Measurements from ENCODE around the gene CASQ2. TPM values are rescaled to one million over a fixed set of nuclear protein-coding genes. Genes with fewer than 3 reads are reported as not detected.

CASQ2 gene
- total and polyA plus RNA-seq, 12 donors, result 0.14 to 4.1 (median 0.34) TPM; not detected in 2

DNA sequence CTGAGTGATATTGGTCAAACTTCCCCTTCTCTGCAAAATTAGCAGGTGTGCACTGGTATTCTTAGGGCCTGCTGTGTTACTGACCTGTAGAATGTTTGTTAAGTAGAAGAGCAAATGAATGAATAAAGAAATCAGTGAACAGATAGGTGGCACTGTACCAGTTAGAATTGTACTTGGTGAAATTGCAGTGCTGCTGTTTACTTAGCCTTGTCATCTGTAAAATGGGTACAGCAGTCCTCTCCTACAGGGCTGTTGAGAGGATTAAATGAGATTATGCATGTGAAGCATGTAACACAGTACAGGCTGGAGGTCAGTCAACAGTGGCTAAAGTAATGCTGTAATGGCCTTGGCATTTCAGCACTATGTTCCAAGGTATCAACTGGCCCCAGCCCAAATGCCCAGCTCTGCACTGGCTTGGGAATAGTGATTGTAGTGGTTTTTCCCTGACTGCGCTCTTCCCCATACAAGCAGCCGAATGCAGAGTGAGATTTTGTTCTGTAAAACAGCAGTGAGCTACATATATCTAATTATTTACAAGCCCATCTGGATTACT, 116.2 kb downstream of the CASQ2 start:
- no peak overlapping the region for H3K4me3 ChIP-seq
- intact Hi-C loops (cut with DNase I), result no loop called here
- 50 to 75% (median 54%) methylated on average over 2 of the region's 2 CpGs for WGBS, 4 donors
- H3K36me3 ChIP-seq (replicated peaks in 1 of 2), result no peaks in the 10 kb centered on the region
- H3K27ac ChIP-seq, result peak overlapping the region in 1 of 5 donors; percentile 1
- TF ChIP-seq CTCF (IDR thresholded peaks at IDR 0.05), result no peak
- TF ChIP-seq POLR2A (IDR thresholded peaks at IDR 0.05), result no peak
- H3K9me3 ChIP-seq (replicated peaks in 1 of 3), result no peaks in the 10 kb centered on the region
- DNase-seq, result peak in 6 of 7 donors; percentile 33 to 72 (median 66)
- H3K27me3 ChIP-seq, result no peaks in the 10 kb centered on the region
- H3K4me1 ChIP-seq (replicated peaks in 1 of 2), result peaks cover 49 to 64% of the 10 kb centered on the region in 2 donors

DNA sequence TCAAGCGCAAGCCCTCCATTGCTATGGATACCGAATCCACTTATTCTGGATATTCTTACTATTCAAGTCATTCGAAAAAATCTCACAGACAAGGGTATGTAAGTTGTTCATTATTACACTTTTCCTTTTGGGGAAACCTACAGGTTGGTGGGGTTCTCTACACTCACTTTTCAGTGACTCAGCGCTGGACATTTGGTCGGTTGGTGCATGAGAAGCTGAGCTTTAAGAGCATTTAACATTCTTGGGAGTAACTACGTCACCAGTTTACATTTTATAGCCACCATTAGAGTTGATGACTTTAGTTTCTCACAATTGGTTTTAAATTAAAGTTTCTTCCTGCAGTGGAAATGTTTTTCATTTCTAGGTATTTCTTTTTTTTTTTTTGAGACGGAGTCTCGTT, 117.1 kb downstream of the CASQ2 start:
- H3K4me1 ChIP-seq (replicated peaks in 1 of 2), result peaks cover 44 to 64% of the 10 kb centered on the region in 2 donors
- intact Hi-C loops (cut with DNase I), result no loop called here
- no peak overlapping the region for H3K4me3 ChIP-seq
- DNase-seq, result no peak
- H3K36me3 ChIP-seq (replicated peaks in 1 of 2), result no peaks in the 10 kb centered on the region
- no peak overlapping the region for H3K27ac ChIP-seq
- TF ChIP-seq CTCF (IDR thresholded peaks at IDR 0.05) (no peak), POLR2A (IDR thresholded peaks at IDR 0.05) (no peak)
- no peaks in the 10 kb centered on the region for H3K27me3 ChIP-seq
- WGBS, 4 donors, result 95 to 97% (median 96%) methylated on average over 8 of the region's 8 CpGs
- H3K9me3 ChIP-seq (replicated peaks in 1 of 3), result no peaks in the 10 kb centered on the region

DNA sequence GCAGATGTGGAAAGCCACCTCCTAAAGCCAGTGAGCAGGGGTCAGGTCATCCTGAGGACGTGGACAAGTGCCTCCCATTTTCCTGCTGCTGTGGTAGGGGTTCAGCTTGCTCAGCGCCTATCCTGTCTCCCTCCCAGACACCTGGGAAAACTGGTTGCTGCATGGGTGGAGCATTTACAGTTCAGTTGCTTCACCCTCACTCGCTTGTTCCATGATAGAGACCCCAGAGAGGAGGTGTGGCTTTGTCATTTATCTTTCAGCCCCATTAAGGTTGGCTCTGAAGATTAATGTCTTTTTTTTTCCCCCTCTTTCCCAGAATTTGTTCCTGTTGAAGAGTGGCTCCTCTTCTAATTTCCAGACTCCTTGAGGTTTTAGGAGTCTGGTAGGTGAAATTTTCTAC, 117.6 kb downstream of the CASQ2 start:
- no peak for TF ChIP-seq CTCF (IDR thresholded peaks at IDR 0.05)
- TF ChIP-seq POLR2A (IDR thresholded peaks at IDR 0.05), result no peak
- whole genome bisulfite sequencing, 4 donors, result 73 to 87% (median 85%) methylated on average over 3 of the region's 3 CpGs
- Histone ChIP-seq H3K36me3 (replicated peaks in 1 of 2) (no peaks in the 10 kb centered on the region), H3K4me3 (no peak overlapping the region), H3K27me3 (no peaks in the 10 kb centered on the region), H3K27ac (no peak overlapping the region), H3K9me3 (replicated peaks in 1 of 3) (no peaks in the 10 kb centered on the region), H3K4me1 (replicated peaks in 1 of 2) (peaks cover 43 to 65% of the 10 kb centered on the region in 2 donors)
- intact Hi-C loops (cut with DNase I), result no loop called here
- DNase-seq, result no peak

Other genes with a start within 250 kb of the CASQ2 start
- gene VANGL1, start 126.7 kb downstream of the CASQ2 start, total RNA-seq, result 10 to 100 TPM in 8 of 9 donors, 1 to 10 TPM in 1; 4.4 to 19.1 (median 11.8) TPM
- gene VANGL1, start 126.7 kb downstream of the CASQ2 start, polyA plus RNA-seq, result 1 to 10 TPM; 2.0 to 9.9 (median 2.2) TPM
- gene NHLH2, start 72.4 kb upstream of the CASQ2 start, total RNA-seq, result not detected
- gene NHLH2, start 72.4 kb upstream of the CASQ2 start, polyA plus RNA-seq, result not detected
- 10 to 100 TPM in 3 of 9 donors, 1 to 10 TPM in 6; 2.3 to 27.2 (median 5.9) TPM for gene SLC22A15, start 207.8 kb upstream of the CASQ2 start, total RNA-seq
- gene SLC22A15, start 207.8 kb upstream of the CASQ2 start, polyA plus RNA-seq, result 10 to 100 TPM in 1 of 3 donors, 1 to 10 TPM in 2; 1.2 to 11.4 (median 2.7) TPM